Measurements from ENCODE around the gene SCT.

Gene SCT

GRCh38 chr11:581752-582151, 45.2 kb downstream of the SCT start:
- no peak for DNase-seq

- DNase-seq: no peak
Observed at GRCh38 chr11:581342-581741, 45.6 kb downstream of the SCT start.

- DNase-seq: no peak
Observed at GRCh38 chr11:579830-580601, 47.0 kb downstream of the SCT start.

- no peak for DNase-seq
Observed at GRCh38 chr11:578276-579035, 48.5 kb downstream of the SCT start.

GRCh38 chr11:577611-577894, 49.4 kb downstream of the SCT start:
- no peak for DNase-seq

GRCh38 chr11:576811-577610, 50.0 kb downstream of the SCT start:
- DNase-seq: no peak

Data from NCI-H1694 (cell line).